Femur (tissue), 1 donor: ENCODE results near the gene SLC36A1.
"Not testable (repeated sequence)": the region's sequence is repeated elsewhere in the genome, so short reads cannot be mapped to it uniquely, and the experiment has no call there.

ENCODE experiments used
- DNase-seq: peaks from one replicate; pipeline ENCODE4 v3.0.0-alpha.2; 2017

SLC36A1 gene

DNA sequence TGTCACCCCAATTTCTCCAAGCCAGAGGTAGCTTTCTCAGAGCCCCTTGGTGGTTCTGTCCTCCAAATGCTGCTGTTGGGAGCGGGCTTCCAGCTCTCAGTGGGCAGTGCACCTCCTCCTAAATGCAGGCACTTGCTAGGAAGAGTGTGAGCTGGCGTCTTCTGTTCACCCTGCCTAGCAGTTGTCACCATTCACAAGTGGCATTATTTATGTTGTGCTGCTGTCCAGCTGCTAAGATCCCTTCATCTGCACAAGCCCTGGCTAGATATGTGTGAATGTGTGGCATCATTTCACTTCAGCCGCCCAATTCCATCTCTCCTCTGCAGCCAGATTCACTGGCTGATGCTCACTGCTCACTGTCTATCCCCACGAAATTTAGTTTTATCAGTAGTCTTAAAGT, 43.7 kb downstream of the SLC36A1 start:
- no peak for DNase-seq

DNA sequence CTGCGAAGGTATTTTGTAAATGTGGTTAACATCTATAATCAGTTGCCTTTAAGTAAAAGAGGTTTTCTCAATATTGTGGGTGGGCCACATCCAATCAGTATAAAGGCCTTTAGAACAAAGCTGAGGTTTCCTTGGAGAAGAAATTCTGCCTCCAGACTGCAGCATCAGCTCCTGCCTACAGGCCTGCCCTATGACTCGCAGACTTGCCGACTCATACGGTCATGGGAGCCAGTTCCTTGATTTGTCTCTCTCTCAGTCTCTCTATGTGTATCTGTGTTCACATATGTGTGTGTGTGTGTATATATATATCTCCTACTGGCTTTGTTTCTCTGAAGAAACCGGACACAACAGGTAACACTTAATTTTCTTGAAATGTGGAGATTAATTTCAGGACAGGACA, 45.3 kb downstream of the SLC36A1 start:
- no peak for DNase-seq

DNA sequence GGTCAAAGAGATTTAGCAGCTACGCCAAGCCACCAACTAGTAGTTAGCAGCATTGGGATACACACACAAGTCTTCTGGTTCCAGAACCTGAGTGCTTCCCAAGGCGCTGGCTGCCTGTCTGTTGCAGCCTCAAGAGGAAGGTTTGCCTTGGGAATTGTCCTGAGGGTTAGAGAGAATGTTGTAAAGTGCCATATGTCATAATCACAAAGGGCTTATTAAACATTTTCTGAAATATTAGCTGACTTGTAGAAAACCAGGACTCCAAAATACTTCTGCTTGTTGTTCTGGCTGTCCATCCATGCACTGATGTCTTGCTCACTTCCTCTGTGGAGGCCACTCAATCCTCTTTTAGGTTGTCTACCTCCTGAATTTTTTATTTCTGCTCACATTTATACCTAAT, 46.3 kb downstream of the SLC36A1 start:
- DNase-seq, result no peak

DNA sequence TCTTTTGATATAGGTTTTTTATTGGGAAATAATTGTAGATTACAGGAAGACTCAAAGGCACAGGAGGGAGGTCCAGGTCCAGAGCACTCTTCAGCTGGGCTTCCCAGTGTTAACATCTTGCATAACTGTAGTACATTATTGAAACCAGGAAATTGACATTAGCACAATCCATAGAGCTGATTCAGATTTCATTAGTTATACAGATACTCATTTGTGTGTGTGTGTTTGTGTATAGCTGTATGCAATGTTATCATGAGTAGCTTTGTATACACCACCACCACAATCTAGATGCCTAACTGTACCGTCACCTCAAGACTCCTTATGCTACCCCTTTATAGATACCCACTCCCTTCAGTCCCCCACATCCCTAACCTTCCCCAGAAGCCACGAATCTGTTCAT, 47.9 kb downstream of the SLC36A1 start:
- no peak for DNase-seq

DNA sequence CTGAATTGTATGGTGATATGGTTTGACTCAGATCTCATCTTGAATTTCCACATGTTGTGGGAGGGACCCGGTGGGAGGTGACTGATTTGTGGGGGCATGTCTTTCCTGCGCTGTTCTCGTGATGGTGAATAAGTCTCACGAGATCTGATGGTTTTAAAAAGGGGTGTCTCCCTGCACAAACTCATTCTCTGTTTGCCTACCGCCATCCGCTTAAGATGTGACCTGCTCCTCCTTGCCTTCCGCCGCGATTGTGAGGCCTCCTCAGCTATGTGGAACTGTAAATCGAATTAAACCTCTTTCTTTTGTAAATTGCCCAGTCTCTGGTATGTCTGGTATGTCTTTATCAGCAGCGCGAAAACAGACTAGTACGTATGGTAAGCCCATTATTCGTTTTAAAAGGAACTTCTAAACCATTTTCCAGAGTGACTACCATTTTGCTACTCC, 48.7 kb downstream of the SLC36A1 start:
- no peak for DNase-seq

DNA sequence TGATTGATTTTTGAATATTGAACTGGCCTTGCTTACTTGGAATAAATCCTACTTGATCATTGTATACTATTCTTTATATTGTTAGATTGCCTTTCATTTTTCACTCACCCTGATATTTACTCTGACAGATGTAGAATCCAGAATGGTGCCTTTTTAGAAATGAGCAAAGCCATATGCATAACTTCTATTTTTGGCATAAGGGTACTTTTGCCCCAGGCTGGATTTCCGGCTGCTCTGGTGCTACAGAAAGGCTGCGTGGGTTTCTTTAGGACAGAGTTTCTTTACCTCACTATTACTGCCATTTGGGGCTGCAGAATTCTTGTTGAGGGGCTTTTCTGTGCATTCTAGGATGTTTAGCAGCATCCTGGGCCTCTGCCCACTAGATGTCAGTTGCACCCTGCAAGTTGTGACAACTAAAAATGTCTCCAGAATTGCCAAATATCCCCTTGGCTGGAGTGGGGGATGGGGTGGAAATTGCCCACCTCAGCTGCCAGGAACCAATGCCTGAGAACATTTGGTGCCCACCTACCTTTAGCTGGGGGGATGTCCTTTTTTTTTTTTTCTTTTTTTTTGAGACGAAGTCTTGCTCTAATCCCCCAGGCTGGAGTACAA, 50.1 kb downstream of the SLC36A1 start:
- no peak for DNase-seq

DNA sequence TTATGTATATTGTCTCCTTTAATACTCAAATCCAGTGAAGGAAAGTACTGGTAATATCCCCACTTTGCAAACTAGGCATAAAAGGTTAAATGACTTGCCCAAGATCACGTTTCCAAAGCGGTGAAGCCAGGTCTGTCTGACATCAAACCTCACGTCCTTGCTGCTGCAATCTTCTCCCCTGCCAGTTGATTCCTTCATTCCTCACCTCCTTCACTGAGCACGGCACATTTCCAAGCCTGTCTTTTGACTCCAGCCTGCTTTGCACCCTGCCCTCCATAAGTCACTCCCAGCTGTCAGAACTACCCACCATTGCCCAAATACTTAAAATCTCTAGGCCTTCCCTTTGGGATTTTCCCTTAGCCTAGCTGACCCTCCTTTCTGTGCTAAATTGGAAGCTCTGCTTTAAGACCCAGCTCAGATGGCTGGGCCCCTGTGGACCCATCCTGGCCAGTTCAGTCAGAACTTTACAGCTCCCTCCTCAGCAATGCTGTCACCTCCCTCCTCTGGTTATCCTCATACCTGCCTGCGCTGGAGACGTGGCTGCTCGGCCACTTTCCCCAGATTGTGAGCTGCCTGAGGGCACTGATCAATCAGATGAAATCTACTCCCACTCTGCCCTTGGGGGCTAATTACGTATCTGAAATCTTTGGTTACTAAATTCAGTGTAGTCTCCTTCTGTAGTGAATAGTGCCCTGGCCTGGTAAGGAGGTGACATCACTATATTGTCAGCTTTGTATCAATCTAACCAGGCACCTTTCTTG, 51.2 kb downstream of the SLC36A1 start:
- no peak for DNase-seq

DNA sequence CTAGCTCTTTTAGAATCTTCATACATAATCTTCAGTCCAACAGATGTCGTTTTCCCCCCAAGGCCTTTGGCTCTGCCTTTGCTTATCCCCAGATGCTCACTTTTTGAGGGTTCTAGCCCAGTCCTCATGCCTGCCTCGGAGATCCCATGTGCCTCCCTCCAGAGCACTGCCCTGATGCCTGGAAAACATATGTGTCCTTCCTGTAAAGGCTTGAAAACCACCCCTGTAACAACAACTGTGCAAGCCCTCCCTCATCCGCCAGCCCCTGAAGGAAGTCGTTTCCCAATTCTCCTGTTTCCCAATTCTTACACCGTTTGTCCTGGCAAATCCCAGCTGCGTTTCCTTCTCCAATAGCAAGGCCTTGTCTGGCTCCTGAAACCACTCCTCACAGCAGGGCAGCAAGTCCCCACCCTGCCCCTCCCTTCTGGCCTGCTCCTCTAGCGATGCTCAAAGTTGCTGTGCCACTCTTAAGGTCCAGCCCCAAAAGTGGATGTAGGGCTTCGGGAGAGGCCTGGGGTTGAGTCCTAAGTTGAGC, 52.2 kb downstream of the SLC36A1 start:
- DNase-seq, result no peak

DNA sequence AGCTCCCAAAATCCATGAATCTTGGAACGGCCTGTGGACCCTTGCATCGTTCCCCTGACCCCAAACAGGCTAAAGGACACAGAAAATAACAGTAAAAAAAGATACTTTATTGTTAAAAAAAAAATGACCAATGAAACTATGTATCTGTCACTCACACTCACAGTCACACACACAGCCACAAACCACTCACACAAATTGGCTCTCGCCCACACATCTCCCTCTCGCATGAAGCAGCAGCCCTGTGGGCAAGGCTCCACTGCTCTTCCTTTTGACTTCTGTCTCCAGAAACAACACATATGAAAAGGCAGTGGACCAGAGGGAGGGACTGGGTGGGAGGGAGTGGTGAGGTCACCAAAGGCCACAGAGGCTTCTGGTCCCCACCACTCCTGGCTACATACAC, 56.6 kb downstream of the SLC36A1 start:
- DNase-seq, result no peak

DNA sequence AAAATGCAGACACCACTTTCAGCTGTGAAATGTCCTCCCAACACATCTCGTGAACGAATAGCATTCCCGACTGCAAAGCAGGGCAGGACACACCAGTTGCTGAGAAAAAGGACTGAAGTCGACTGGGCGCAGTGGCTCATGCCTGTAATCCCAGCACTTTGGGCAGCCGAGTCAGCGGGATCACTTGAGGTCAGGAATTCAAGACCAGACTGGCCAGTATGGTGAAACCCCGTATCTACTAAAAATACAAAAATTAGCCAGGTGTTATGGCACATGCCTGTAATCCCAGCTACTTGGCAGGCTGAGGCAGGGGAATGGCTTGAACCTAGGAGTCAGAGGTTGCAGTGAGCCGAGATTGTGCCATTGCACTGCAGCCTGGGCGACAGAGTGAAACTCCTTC, 60.9 kb downstream of the SLC36A1 start:
- not testable (repeated sequence) for DNase-seq

DNA sequence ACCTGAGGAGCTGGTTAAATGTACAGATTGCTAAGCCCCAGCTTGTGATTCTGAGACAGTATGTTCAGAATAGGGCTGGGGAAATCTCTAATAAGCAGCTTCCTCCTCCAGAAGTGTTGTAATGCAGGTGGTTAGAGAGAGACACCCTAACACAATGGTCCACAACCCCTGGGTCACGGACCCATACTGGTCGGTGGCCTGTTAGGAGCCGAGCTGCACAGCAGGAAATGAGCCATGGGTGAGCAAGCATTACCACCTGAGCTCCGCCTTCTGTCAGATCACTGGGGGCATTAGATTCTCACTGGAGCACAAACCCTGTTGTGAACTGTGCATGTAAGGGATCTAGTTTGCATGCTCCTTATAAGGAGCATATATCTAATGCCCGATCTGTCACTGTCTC, 61.8 kb downstream of the SLC36A1 start:
- no peak for DNase-seq

DNA sequence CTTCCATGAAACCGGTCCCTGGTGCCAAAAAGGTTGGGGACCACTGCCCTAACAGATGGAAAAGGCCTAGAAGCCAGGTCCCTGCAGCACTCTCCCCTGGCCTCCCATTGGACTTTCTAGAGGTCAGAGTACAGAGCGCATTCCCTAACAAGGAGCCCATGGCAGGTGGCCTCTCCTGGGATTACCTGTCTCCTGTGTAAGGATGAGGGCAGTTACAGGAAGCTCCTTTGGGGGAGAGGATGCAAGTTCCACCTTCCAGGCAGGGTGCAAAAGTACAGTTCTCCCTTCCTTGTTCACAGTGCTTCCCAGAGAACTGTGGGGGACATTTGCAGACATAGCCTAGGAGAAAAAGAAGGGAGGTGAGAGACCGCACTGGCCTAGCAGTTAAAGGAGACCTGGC, 62.4 kb downstream of the SLC36A1 start:
- no peak for DNase-seq

DNA sequence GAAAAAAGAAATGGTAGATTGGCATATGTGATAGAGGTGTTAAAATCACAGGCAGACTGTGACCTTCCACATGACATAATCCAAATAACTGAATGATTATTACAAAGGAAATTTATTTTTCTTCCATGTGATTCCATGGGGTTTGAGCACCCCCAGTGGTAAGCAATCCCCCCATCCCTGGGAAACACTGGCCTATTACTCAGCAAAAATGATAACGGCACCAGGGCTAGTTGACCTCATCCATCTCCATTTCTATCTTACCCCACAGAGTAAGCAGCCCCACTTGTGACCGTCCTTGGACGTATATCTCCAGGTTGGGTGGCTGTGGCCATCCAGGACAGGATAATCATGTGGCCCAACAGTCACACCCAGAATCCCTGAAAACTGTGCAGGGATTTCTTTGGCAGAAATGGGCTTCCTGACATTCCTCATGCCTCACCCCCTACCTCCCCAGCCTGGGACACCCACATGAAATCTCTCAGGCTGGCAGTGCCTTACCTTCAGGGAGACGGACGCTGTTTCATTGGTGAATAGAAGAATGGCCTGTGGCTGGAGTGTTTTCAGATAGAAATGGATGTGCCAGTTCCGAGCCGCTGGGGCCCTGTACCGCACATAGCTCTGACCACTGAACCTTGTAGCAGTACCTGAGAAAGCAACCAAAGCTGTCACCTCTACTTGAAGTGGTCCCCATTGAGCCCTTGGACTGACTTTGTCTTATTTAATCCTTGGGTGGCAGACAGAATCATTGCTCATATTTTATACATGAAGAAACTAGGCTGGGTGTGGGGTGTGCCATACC, 69.9 kb downstream of the SLC36A1 start:
- no peak for DNase-seq

DNA sequence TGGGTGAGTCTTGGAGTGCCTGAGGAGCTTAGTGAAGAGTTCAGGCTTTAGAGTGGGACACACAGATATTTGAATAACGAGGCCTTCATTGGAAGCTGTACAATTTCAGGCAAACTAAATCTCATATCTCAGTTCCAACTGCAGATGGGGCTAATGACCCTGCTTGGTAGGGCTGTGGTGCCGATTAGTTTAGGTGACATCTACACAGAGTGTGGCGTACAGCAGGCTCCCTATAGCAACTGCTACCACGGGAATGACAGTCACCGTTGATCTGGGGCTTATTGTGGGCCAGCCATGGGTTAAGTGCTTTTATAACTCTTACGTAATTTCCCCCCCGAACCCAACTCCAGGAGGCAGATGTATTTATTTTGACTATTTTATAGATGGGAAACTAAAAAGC, 72.9 kb downstream of the SLC36A1 start:
- DNase-seq, result no peak

DNA sequence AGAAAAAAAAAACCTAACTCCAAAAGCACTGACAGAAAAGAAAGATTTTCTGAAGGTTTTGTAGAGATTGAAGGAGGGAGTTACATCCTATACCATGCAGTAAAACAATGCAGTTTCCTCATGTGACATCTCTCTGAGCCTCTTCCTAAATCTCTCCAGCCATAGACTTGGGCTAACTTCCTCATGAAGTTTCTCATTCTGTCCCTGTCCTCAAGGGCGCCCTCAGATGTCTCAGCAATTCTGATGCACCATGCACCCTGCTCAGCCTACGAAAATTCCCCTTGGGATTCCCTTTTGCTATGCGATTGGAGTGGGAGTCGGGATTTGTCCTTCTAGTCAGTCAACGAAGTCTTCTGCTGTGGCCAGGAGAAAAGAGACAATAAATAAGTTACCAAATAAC, 74.8 kb downstream of the SLC36A1 start:
- no peak for DNase-seq

DNA sequence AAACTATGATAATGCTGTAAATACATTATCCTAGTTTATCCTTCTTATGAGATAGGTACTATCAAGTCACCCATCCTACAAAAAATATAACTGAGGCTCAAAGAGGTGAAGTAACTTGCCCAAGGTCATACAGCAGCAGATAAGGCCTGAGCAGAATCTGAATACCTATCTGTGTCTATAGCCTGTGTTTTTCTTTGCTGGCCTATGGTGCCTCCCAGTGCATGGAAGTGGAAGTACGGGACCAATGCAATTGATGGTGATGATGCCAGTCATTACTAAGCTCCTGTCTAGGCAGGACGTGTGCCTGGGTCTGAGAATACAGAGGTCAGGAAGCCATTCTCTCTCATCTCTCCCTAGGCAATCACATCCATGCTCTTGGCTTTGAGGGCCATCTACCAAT, 75.9 kb downstream of the SLC36A1 start:
- DNase-seq, result no peak

DNA sequence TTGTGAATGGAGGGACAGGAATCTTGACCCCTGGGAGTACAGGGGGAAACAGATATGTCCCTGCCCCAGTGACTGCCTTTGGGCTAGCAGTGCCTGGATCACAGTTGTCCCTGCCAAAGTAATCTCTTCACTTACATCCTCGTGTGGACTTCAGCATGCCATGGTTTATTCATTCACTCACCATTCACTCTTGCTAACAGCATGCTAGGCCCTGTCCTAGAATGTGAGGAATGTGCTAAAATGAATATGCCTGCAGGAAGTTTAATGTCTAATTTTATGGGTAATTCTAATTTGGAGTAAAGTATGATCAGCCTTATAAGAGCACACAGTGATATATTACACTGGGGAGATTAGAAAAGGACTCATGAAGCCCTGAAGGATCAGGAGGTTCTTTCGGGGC, 80.8 kb downstream of the SLC36A1 start:
- no peak for DNase-seq

DNA sequence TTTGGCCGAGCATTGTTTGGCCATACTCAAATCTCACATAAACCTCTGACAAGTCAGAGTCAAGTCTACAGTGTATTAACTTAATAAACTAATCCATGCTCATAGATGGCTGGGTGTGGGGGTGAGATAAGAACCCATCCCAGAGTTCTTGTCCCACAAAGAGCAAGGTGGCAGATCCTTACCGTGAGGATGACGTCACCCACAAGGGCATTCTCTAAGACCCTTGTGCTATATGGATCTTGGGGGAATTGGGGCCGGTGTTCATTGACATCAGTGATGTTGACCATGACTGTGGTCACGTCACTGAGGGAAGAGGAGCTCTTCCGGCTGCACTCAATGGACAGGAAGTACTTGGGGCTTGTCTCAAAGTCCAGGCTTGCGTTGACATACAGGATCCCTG, 81.6 kb downstream of the SLC36A1 start:
- DNase-seq, result no peak

DNA sequence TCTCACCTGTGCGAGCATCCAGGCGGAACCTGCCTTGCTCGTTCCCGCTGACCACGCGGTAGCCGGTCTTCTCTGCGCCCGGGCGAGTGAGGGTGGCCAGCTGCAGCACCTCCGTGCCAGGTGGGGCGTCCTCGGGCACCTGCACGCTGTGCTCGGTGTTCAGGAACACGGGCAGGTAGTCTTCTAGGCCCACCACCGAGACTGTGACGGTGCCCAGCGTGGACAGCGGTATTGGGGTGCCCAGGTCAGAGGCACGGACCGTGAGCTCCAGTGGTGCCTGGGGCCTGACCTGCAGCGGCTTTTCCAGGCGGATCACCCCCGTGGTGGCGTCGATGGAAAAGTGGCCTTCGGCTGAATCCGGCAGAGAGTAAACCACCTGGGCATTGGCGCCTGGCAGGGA, 84.2 kb downstream of the SLC36A1 start:
- no peak for DNase-seq

DNA sequence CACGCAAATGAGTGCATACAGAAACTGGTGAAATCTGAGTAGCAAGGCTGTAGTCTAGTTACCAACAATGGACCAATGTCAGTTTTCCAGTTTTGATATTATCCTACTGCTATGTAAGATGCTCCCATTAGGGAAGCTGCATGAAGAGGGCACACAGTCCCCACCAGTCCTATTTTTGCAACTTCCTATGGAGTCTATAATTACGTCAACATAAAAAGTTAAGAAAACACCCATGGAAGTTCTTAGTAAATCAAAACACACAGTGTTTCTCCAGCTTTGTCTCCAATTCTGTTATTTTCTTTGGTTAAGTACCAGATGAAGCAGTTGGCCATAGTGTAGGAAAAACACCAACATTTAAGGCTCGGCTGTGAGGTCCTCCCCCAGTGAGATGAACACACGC, 85.0 kb downstream of the SLC36A1 start:
- DNase-seq, result no peak

DNA sequence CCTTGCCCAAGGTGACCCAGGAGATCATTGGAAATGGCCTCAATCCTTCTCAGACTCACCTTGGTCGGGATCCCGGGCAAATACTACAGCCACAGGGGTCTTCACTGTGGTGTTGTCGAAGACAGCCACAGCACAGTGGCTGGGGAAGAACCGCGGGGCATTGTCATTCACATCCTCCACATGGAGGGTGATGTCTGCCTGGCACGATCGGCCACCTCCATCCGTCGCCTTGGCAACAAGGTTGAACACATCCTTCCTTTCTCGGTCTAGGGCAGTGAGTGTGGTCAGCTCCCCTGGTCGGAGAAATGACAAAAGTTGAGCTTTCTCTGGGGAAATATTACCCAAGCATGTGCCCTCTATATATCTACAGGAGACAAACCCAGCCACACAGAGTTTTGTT, 86.9 kb downstream of the SLC36A1 start:
- DNase-seq, result no peak

DNA sequence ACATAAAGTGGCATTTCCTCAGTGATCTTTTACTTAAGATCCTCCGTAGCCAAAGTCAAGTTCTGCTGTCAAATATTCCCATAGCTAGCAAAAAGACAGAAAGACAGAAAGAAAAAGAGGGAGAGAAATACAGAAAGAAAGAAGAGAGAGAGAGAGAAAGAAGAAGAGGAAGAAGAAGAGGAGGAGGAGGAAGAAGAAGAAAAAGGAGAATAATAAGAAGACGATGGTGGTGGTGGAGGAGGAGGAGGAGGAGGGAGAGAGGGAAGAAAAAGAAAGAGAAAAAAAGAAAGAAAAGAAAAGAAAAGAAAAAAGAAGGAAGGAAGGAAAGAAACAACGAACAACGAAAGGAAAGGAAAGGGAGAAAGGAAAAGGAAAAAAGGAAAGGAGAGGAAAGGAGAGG, 89.6 kb downstream of the SLC36A1 start:
- no peak for DNase-seq

DNA sequence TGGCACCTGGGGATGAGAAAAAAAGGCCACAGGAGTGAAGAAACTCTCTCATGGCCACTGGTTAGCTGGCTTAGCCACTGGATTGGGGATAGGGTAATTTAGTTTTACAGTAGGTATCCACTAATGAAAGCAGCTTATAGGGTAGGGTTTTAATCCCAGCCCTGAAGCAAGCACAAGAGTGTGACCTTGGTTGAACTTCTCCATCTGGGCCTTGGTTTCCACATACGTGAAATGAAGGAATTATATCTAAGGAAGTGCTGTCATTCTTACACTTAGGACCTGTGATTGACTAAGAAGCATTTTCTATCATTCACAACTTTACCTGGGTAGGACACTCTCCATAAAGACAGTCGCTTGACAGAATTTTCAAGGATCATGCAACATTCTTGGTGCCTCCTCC, 94.2 kb downstream of the SLC36A1 start:
- DNase-seq, result no peak
